Stromal cell of bone marrow (primary cell): ENCODE results near the gene CLASP1.
A peak's percentile ranks its signal among the peaks of the same experiment; 100 is the strongest.
"Not testable (repeated sequence)": the region's sequence is repeated elsewhere in the genome, so short reads cannot be mapped to it uniquely, and the experiment has no call there.

Source experiments
- DNase-seq: peaks from one replicate; pipeline ENCODE4 v3.0.0-alpha.2; 2012; ENCODE audit warnings: low read depth

The CLASP1 gene

GRCh38 chr2:121662656-121663055, 13.4 kb upstream of the CLASP1 start:
- no peak for DNase-seq

- DNase-seq: no peak
These were observed 10.7 kb upstream of the CLASP1 start for GRCh38 chr2:121659933-121660332.

- DNase-seq: not testable (repeated sequence)
These were observed 9.1 kb upstream of the CLASP1 start for GRCh38 chr2:121658393-121658792.

- no peak for DNase-seq
These were observed 3.8 kb upstream of the CLASP1 start for GRCh38 chr2:121653035-121653434.

GRCh38 chr2:121650315-121650930, 1.2 kb upstream of the CLASP1 start:
- DNase-seq: no peak

- DNase-seq: peak; percentile 94
These were observed 493 bp upstream of the CLASP1 start for GRCh38 chr2:121649596-121650314.

GRCh38 chr2:121648206-121649148, 785 bp downstream of the CLASP1 start:
- DNase-seq: peak; percentile 31

GRCh38 chr2:121647396-121647795, 1.9 kb downstream of the CLASP1 start:
- no peak for DNase-seq

GRCh38 chr2:121644715-121645114, 4.5 kb downstream of the CLASP1 start:
- DNase-seq: no peak

GRCh38 chr2:121643877-121644276, 5.4 kb downstream of the CLASP1 start:
- DNase-seq: no peak

- no peak for DNase-seq
These were observed 8.6 kb downstream of the CLASP1 start for GRCh38 chr2:121640380-121641316.

- DNase-seq: not testable (repeated sequence)
These were observed 9.4 kb downstream of the CLASP1 start for GRCh38 chr2:121639846-121640245.

GRCh38 chr2:121638333-121638732, 10.9 kb downstream of the CLASP1 start:
- no peak for DNase-seq

- DNase-seq: no peak
These were observed 13.9 kb downstream of the CLASP1 start for GRCh38 chr2:121635371-121635770.

GRCh38 chr2:121634354-121635307, 14.6 kb downstream of the CLASP1 start:
- no peak for DNase-seq

GRCh38 chr2:121633463-121633862, 15.8 kb downstream of the CLASP1 start:
- DNase-seq: no peak

GRCh38 chr2:121627525-121628050, 21.7 kb downstream of the CLASP1 start:
- no peak for DNase-seq

GRCh38 chr2:121626777-121627524, 22.3 kb downstream of the CLASP1 start:
- DNase-seq: no peak

- no peak for DNase-seq
These were observed 23.3 kb downstream of the CLASP1 start for GRCh38 chr2:121625953-121626352.
